Pancreas (tissue), 10 donors: ENCODE measurements around the gene C11orf71. TPM values are rescaled to one million over a fixed set of nuclear protein-coding genes. Genes with fewer than 3 reads are reported as not detected.

Experiments
- ATAC-seq, 4 donors: fragments of 200-7000 bp; cut with Tn5 transposase; one replicate each; pipeline versions ENCODE4 v1.8.0 to v1.9.1; 2020; ENCODE audit warnings: mild to moderate bottlenecking in 4 of 4, moderate library complexity in 4 of 4
- DNase-seq, 6 donors: peaks; one replicate each; pipeline ENCODE4 v3.0.0-alpha.2; 2020
- FAIRE-seq: peaks from 2 replicates; lab custom pipeline; 2012; peaks lifted over from hg19 to GRCh38; lab: Jason Lieb, UNC
- H3K27ac ChIP-seq, 4 donors: fragments of 200-600 bp; sonication (generic); 1 replicate in 3 of 4; 2 replicates in 1 of 4; pipeline versions ENCODE4 v1.5.0 to v1.8.0; 2020
- H3K27me3 ChIP-seq, 4 donors: fragments of 200-600 bp; one replicate each; pipeline ENCODE4 v1.8.0; 2021
- H3K36me3 ChIP-seq, 3 donors: fragments of 200-600 bp; sonication (generic) in 1 of 3; one replicate each; pipeline versions ENCODE4 v1.5.0 to v1.8.0; 2020 to 2021
- H3K4me1 ChIP-seq, 3 donors: fragments of 200-600 bp; one replicate each; pipeline ENCODE4 v1.8.0; 2021
- H3K4me3 ChIP-seq, 4 donors: fragments of 200-600 bp; sonication (generic) in 2 of 4; one replicate each; pipeline versions ENCODE4 v1.5.0 to v1.8.0; 2020 to 2021
- H3K9me3 ChIP-seq, 4 donors: fragments of 200-600 bp; one replicate each; pipeline ENCODE4 v1.8.0; 2021
- WGBS, 2 donors: extraction: QIAGEN DNeasy Blood & Tissue Kit; methylation state at CpG; one replicate each; pipeline ENCODE4 v1.1.7; 2013; 5-methylcytosine and 5-hydroxymethylcytosine counted together
- intact Hi-C, 3 donors: fragments of 100-400 bp; cut with DNase I; formaldehyde crosslinking; loops; one replicate each; pipeline versions ENCODE4 v1.11.1 to v1.14.2; 2022
- polyA plus RNA-seq, 2 donors: library from polyadenylated mRNA; stranded (reverse); fragments of 200-250 nt; gene quantifications; one replicate each; pipeline ENCODE4 v1.2.3, GENCODE V29; 2013
- total RNA-seq, 6 donors: library from RNA; stranded (reverse); fragmentation: NEBNext Ultra II Directional in 4 of 6; extraction: Animal tissue kit (Norgen Biotek cat#: 25700) in 4 of 6; gene quantifications; one replicate each; pipeline versions ENCODE4 v1.2.1 to v1.2.4, GENCODE V29; 2021 to 2023
- TF ChIP-seq, protein P1 (sequence below), 4 donors: fragments of 200-600 bp; sonication (generic) in 3 of 4; IDR thresholded peaks; one replicate each; pipeline versions ENCODE4 v1.5.0 to v1.8.0; 2021; ENCODE audit warnings: antibody characterized with exemption in 4 of 4
- donor health status: healthy with polysubstance abuse.
- donor health status: DM: no; HTN: no; CAD: no; lungs with moderate emphysema.
- donor health status: DM: no; HTN: no; CAD: no.
- donor health status: control.
- donor health status: control.
- donor health status: Bipolar disorder and iron deficiency.
- donor health status: DM: yes; HTN: yes; CAD: no.
- donor health status: DM: no; HTN: no; CAD: no.
- donor health status: DM: no; HTN: no; CAD: no.
- donor health status: DM: yes; HTN: yes; CAD: no.

C11orf71 gene
- total and polyA plus RNA-seq, 8 donors, result 4.7 to 11.3 (median 5.6) TPM

DNA sequence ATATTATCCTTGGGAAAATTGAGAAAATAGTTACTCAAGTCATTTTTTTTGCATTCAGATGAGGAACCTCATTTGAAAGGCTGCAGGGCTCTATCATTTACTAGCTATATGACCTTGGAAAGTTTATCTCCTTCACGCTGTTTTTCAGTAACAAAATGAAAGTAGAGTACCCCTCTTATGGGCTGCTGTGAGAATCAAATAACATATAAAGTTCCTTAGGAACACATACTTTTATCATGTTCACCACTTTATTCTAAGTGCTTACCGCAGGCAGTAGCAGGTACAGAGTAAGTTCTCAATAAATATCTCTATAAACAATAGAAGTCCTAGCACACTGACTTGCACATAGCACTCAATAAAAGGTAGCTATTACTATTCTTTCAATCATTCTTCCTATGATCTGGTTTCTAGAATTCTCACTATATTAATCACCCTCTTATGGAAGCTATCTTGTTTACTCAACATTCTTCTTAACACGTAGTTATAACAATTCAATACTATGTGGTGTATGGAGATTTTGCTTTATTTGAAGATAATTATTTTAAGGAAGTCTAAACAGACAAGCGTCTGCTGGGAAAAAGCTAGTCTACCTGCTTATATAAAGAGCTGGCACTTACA lies 1.9 kb downstream of the C11orf71 start:
- DNase-seq, result no peak
- 47 to 57% methylated on average over 4 of the region's 4 CpGs for WGBS, 2 donors
- Histone ChIP-seq H3K27me3 (no peaks in the 10 kb centered on the region), H3K9me3 (no peaks in the 10 kb centered on the region), H3K4me1 (peaks cover 10 to 34% (median 21%) of the 10 kb centered on the region in 3 donors), H3K36me3 (no peaks in the 10 kb centered on the region), H3K4me3 (peak overlapping the region in 1 of 4 donors; percentile 60), H3K27ac (no peak overlapping the region)
- TF ChIP-seq, protein P1, sequence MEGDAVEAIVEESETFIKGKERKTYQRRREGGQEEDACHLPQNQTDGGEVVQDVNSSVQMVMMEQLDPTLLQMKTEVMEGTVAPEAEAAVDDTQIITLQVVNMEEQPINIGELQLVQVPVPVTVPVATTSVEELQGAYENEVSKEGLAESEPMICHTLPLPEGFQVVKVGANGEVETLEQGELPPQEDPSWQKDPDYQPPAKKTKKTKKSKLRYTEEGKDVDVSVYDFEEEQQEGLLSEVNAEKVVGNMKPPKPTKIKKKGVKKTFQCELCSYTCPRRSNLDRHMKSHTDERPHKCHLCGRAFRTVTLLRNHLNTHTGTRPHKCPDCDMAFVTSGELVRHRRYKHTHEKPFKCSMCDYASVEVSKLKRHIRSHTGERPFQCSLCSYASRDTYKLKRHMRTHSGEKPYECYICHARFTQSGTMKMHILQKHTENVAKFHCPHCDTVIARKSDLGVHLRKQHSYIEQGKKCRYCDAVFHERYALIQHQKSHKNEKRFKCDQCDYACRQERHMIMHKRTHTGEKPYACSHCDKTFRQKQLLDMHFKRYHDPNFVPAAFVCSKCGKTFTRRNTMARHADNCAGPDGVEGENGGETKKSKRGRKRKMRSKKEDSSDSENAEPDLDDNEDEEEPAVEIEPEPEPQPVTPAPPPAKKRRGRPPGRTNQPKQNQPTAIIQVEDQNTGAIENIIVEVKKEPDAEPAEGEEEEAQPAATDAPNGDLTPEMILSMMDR (IDR thresholded peaks at IDR 0.05), result no peak
- FAIRE-seq, result no peak
- intact Hi-C loops, result no loop called here
- ATAC-seq, result no peak

- intact Hi-C loops, result no loop called here
- TF ChIP-seq, protein P1 (IDR thresholded peaks at IDR 0.05), result no peak
- WGBS, 2 donors, result 92% methylated on average over 2 of the region's 2 CpGs
- Histone ChIP-seq H3K4me1 (peaks cover 10 to 26% (median 12%) of the 10 kb centered on the region in 3 donors), H3K36me3 (no peaks in the 10 kb centered on the region), H3K4me3 (no peak overlapping the region), H3K9me3 (no peaks in the 10 kb centered on the region), H3K27me3 (no peaks in the 10 kb centered on the region), H3K27ac (no peak overlapping the region)
- DNase-seq, result no peak
- FAIRE-seq, result no peak
- no peak for ATAC-seq
Measured at GRCh38 chr11:114397349-114397982, 2.8 kb downstream of the C11orf71 start.

- no peaks in the 10 kb centered on the region for H3K9me3 ChIP-seq
- TF ChIP-seq, protein P1 (IDR thresholded peaks at IDR 0.05), result no peak
Measured at GRCh38 chr11:114396916-114397315, 3.4 kb downstream of the C11orf71 start.

GRCh38 chr11:114395736-114396135 lies 4.6 kb downstream of the C11orf71 start:
- intact Hi-C loops, result no loop called here
- Histone ChIP-seq H3K4me1 (peaks cover 10 to 13% (median 10%) of the 10 kb centered on the region in 3 donors), H3K9me3 (no peaks in the 10 kb centered on the region), H3K4me3 (no peak overlapping the region), H3K27ac (no peak overlapping the region), H3K27me3 (no peaks in the 10 kb centered on the region), H3K36me3 (no peaks in the 10 kb centered on the region)
- 34 to 41% methylated on average over 3 of the region's 3 CpGs for WGBS, 2 donors
- TF ChIP-seq, protein P1 (IDR thresholded peaks at IDR 0.05), result no peak
- DNase-seq (no peak), ATAC-seq (no peak), FAIRE-seq (no peak)

More at GRCh38 chr11:114396916-114397315, 3.4 kb downstream of the C11orf71 start:
- intact Hi-C loops, result no loop called here
- Histone ChIP-seq H3K27me3 (no peaks in the 10 kb centered on the region), H3K36me3 (no peaks in the 10 kb centered on the region), H3K4me3 (no peak overlapping the region), H3K27ac (no peak overlapping the region), H3K4me1 (peaks cover 10 to 21% (median 12%) of the 10 kb centered on the region in 3 donors)
- ATAC-seq (no peak), DNase-seq (no peak), FAIRE-seq (no peak)
